Measurements from ENCODE around the gene HDAC11.

- TF ChIP-seq CTCF (IDR thresholded peaks at IDR 0.05) (no peak), EP300 (IDR thresholded peaks at IDR 0.05; ENCODE audit: low read depth) (no peak)
These were observed 33.9 kb downstream of the HDAC11 start for GRCh38 chr3:13513913-13514517.
